HepG2 (cell line): ENCODE results near the gene NPAS2. TPM values are rescaled to one million over a fixed set of nuclear protein-coding genes. Genes with fewer than 3 reads are reported as not detected.

Source experiments
- ARNT ChIP-seq: fragments of 450-650 bp; IDR thresholded peaks from 2 replicates; pipeline ENCODE4 v1.6.1; 2017
- CREBL2 ChIP-seq: sonication (generic); formaldehyde crosslinking; IDR thresholded peaks from 2 replicates; pipeline ENCODE4 v1.8.1; 2023; ENCODE audit warnings: missing genetic modification reagents, mild to moderate bottlenecking, borderline replicate concordance
- DNMT1 ChIP-seq: sonication (generic); formaldehyde crosslinking; IDR thresholded peaks from 2 replicates; pipeline ENCODE4 v1.5.1; 2020; ENCODE audit warnings: mild to moderate bottlenecking, missing genetic modification reagents
- ELK4 ChIP-seq: sonication (generic); formaldehyde crosslinking; IDR thresholded peaks from 2 replicates; pipeline ENCODE4 v1.9.0; 2021; ENCODE audit warnings: missing genetic modification reagents, borderline replicate concordance
- HES4 ChIP-seq: sonication (generic); formaldehyde crosslinking; IDR thresholded peaks from 2 replicates; pipeline ENCODE4 v1.9.0; 2021; ENCODE audit warnings: mild to moderate bottlenecking, missing genetic modification reagents, borderline replicate concordance
- HOXA7 ChIP-seq: sonication (generic); formaldehyde crosslinking; IDR thresholded peaks from 2 replicates; pipeline ENCODE4 v1.8.1; 2022; ENCODE audit warnings: mild to moderate bottlenecking, missing genetic modification reagents, moderate library complexity
- KLF15 ChIP-seq: sonication (generic); formaldehyde crosslinking; IDR thresholded peaks from 2 replicates; pipeline ENCODE4 v1.8.1; 2023; ENCODE audit warnings: borderline replicate concordance, mild to moderate bottlenecking, inconsistent platforms, missing genetic modification reagents, mixed read lengths
- MXI1 ChIP-seq: IDR thresholded peaks from 3 replicates; pipeline ENCODE4 v1.6.1; 2012; ENCODE audit warnings: low read depth, low read length, inconsistent platforms, borderline replicate concordance
- PATZ1 ChIP-seq: sonication (generic); formaldehyde crosslinking; IDR thresholded peaks from 2 replicates; pipeline ENCODE4 v1.4.0; 2020; ENCODE audit warnings: missing genetic modification reagents
- RFX1 ChIP-seq: fragments of 450-650 bp; IDR thresholded peaks from 2 replicates; pipeline ENCODE4 v1.6.1; 2017
- SP4 ChIP-seq: sonication (generic); formaldehyde crosslinking; IDR thresholded peaks from 2 replicates; pipeline ENCODE4 v1.8.1; 2023; ENCODE audit warnings: mild to moderate bottlenecking, missing genetic modification reagents
- STAT5B ChIP-seq: sonication (generic); formaldehyde crosslinking; IDR thresholded peaks from 2 replicates; pipeline ENCODE4 v1.4.0; 2020; ENCODE audit warnings: missing genetic modification reagents
- THAP8 ChIP-seq: sonication (generic); formaldehyde crosslinking; IDR thresholded peaks from 2 replicates; pipeline ENCODE4 v1.5.1; 2020; ENCODE audit warnings: missing genetic modification reagents, mild to moderate bottlenecking, borderline replicate concordance
- XBP1 ChIP-seq: sonication (generic); formaldehyde crosslinking; IDR thresholded peaks from 2 replicates; pipeline ENCODE4 v1.5.0; 2020; ENCODE audit warnings: missing genetic modification reagents
- ZNF138 ChIP-seq: sonication (generic); formaldehyde crosslinking; IDR thresholded peaks from 2 replicates; pipeline ENCODE4 v1.5.0; 2020; ENCODE audit warnings: mild to moderate bottlenecking, low read depth, missing genetic modification reagents
- ZNF230 ChIP-seq: sonication (generic); formaldehyde crosslinking; IDR thresholded peaks from 2 replicates; pipeline ENCODE4 v1.4.0; 2020; ENCODE audit warnings: mild to moderate bottlenecking, missing genetic modification reagents
- ZNF24 ChIP-seq: fragments of 450-650 bp; IDR thresholded peaks from 2 replicates; pipeline ENCODE4 v1.6.1; 2017; ENCODE audit warnings: antibody characterized with exemption, mild to moderate bottlenecking
- ZNF513 ChIP-seq: sonication (generic); formaldehyde crosslinking; conservative IDR thresholded peaks from 2 replicates; pipeline ENCODE4 v1.5.0; 2020; ENCODE audit warnings: missing genetic modification reagents
- ZNF576 ChIP-seq: sonication (generic); formaldehyde crosslinking; IDR thresholded peaks from 2 replicates; pipeline ENCODE4 v1.4.0; 2020; ENCODE audit warnings: mild to moderate bottlenecking, missing genetic modification reagents
- ZNF670 ChIP-seq: sonication (generic); formaldehyde crosslinking; IDR thresholded peaks from 2 replicates; pipeline ENCODE4 v1.8.0; 2022; ENCODE audit warnings: mild to moderate bottlenecking, missing genetic modification reagents, borderline replicate concordance
- ZNF761 ChIP-seq: sonication (generic); formaldehyde crosslinking; conservative IDR thresholded peaks from 2 replicates; pipeline ENCODE4 v1.4.0; 2020; ENCODE audit warnings: mild to moderate bottlenecking, missing genetic modification reagents
- ZNF788 ChIP-seq: sonication (generic); formaldehyde crosslinking; IDR thresholded peaks from 2 replicates; pipeline ENCODE4 v1.5.0; 2020; ENCODE audit warnings: mild to moderate bottlenecking, missing genetic modification reagents, borderline replicate concordance
- ZSCAN5A ChIP-seq: sonication (generic); formaldehyde crosslinking; IDR thresholded peaks from 2 replicates; pipeline ENCODE4 v1.8.0; 2022; ENCODE audit warnings: mild to moderate bottlenecking, missing genetic modification reagents, borderline replicate concordance
- polyA plus RNA-seq, 8 experiments: library from polyadenylated mRNA; depleted of rRNA in 3 of 8; stranded (reverse) in 7 of 8; unstranded in 1 of 8; fragments of >200 nt; fragmentation: Illumina TruSeq in 4 of 8; extraction: Trizol in 4 of 8; gene quantifications; 2 replicates each; pipeline versions ENCODE4 v1.2.1 to v1.2.3, GENCODE V29; 2011 to 2016; ENCODE audit warnings: low read depth in 4 of 8, missing spikeins in 1 of 8, mixed read lengths in 1 of 8; ENCODE audit not compliant: insufficient read depth in 1 of 8
- total RNA-seq, 5 experiments: library from RNA; depleted of rRNA; stranded (reverse); fragments of >200 nt; fragmentation: Illumina TruSeq; extraction: Trizol; gene quantifications; 2 replicates each; pipeline ENCODE4 v1.2.3, GENCODE V29; 2016; ENCODE audit warnings: low read depth in 1 of 5

The NPAS2 gene
- total and polyA plus RNA-seq, 2 of the 13 experiments (the other 11 are each of a cell fraction or from before 2014, with no cell fraction given) = 14.8 to 37.5 TPM

GRCh38 chr2:100875516-100876230, 55.7 kb downstream of the NPAS2 start (continued):
- TF ChIP-seq XBP1 (CRISPR knock-in tag) = no peak
- no peak for TF ChIP-seq ARNT
- no peak for TF ChIP-seq CREBL2 (CRISPR knock-in tag)
- no peak for TF ChIP-seq ZNF513
- no peak for TF ChIP-seq MXI1
- no peak for TF ChIP-seq ZNF138 (CRISPR knock-in tag)
- TF ChIP-seq STAT5B (CRISPR knock-in tag) = no peak
- TF ChIP-seq ZNF230 (CRISPR knock-in tag) = no peak
- no peak for TF ChIP-seq ZNF24
- peak; percentile 48 for TF ChIP-seq PATZ1 (CRISPR knock-in tag)
- no peak for TF ChIP-seq RFX1
- TF ChIP-seq ZNF788 = no peak
- TF ChIP-seq ZNF761 (CRISPR knock-in tag) = no peak
- TF ChIP-seq DNMT1 (CRISPR knock-in tag) = 0 out of 2 replicates have a peak, but pooled peaks have one; percentile 51
- no peak for TF ChIP-seq ZNF670 (CRISPR knock-in tag)
- no peak for TF ChIP-seq KLF15
- no peak for TF ChIP-seq ELK4
- TF ChIP-seq ZSCAN5A (CRISPR knock-in tag) = no peak
- TF ChIP-seq HOXA7 = no peak
- TF ChIP-seq THAP8 = no peak
- no peak; the same call in 1 of the 2 replicates for TF ChIP-seq SP4 (CRISPR knock-in tag)
- no peak for TF ChIP-seq HES4 (CRISPR knock-in tag)
- TF ChIP-seq ZNF576 (CRISPR knock-in tag) = no peak
